Hematopoietic multipotent progenitor cell treated with erythropoietin and hydrocortisone succinate and interleukin-3 and kit ligand, for 6 days (in vitro differentiated cells): Measurements from ENCODE around the gene SENP6.

Experiments used
- DNase-seq: peaks from one replicate; pipeline ENCODE4 v3.0.0-alpha.2; 2015

Gene SENP6

GRCh38 chr6:75751443-75751842, 149.8 kb downstream of the SENP6 start:
- no peak for DNase-seq

- no peak for DNase-seq
Measured at GRCh38 chr6:75752365-75752764, 150.7 kb downstream of the SENP6 start.

GRCh38 chr6:75755704-75756103, 154.0 kb downstream of the SENP6 start:
- no peak for DNase-seq

- no peak for DNase-seq
Measured at GRCh38 chr6:75757295-75757694, 155.6 kb downstream of the SENP6 start.

GRCh38 chr6:75758061-75758460, 156.4 kb downstream of the SENP6 start:
- no peak for DNase-seq

GRCh38 chr6:75759207-75759606, 157.5 kb downstream of the SENP6 start:
- no peak for DNase-seq

- no peak for DNase-seq
Measured at GRCh38 chr6:75760320-75760719, 158.6 kb downstream of the SENP6 start.

- DNase-seq = no peak
Measured at GRCh38 chr6:75761489-75761888, 159.8 kb downstream of the SENP6 start.

GRCh38 chr6:75762063-75762462, 160.4 kb downstream of the SENP6 start:
- DNase-seq = no peak

GRCh38 chr6:75766387-75766786, 164.7 kb downstream of the SENP6 start:
- no peak for DNase-seq
